ENCODE measurements around the gene PCP4L1. TPM values are rescaled to one million over a fixed set of nuclear protein-coding genes. Genes with fewer than 3 reads are reported as not detected.
A peak's percentile ranks its signal among the peaks of the same experiment; 100 is the strongest.

PCP4L1 gene
- total RNA-seq, 2 donors from 2014 or later, result 0.34 to 0.62 TPM

DNA sequence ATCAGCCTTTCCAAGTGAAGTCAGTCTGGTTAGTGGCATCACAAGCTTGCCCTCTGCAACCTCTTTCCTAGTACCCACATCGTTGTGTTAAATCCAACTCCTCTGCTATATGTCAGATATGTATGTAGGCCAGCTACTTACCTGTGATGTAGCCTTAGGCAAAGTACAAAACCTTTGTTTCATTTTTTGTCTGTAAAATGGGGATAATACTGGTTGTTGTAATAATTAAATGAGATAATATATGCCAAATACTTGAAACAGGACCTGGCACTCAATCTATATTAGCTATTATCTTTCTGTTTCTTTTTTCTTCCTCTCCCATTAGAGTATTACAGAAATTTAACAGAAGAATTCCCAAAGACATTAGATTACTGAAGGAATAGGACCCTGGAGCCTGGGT is 1.2 kb downstream of the PCP4L1 start:
- intact Hi-C loops (cut with DNase I), result no loop called here
- ATAC-seq (no peak), DNase-seq (no peak)

DNA sequence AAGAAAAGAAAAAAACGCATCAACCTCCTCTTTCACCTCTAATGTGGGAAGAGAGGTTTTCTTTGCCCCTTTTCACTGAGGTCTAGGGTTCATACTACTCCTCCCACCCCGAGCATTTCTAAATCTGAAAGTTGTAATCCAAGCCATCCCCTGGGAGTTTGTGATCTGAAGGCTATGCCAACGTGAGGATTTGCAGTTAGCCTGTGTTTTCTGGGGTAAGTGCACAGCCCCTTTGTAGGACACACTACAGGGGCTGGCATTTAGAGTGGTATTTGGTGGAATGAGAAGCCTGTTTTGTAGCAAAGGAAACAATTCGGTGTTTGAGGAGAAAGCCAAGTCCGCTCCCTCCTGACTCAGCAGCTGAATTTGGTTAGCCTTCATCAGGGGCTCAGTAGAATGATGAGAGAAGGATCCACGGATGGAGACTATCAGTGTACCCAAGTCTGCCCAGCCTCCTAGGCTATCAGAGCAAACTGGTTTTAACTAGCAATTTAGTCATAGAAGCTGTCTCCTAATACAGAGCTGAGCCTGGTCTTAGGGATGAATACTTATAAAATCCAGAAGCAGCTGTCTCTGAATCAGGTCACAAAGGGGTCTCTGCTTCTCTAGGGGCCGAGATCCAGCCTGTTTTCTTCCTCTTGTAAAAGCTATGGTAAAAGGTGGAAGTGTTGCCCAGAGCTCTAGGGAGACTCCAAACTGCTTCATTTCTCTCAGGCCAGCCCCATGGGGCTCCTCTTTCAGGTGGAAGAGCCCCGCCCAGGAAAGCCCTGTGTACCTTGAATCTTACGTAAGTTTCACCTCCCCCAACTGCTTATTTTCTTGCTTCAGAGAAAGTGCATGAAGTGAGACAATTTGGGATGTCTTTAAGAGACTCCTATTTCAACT is 2.1 kb downstream of the PCP4L1 start:
- no peak for DNase-seq
- no peak for ATAC-seq
- intact Hi-C loops (cut with DNase I), result no loop called here

DNA sequence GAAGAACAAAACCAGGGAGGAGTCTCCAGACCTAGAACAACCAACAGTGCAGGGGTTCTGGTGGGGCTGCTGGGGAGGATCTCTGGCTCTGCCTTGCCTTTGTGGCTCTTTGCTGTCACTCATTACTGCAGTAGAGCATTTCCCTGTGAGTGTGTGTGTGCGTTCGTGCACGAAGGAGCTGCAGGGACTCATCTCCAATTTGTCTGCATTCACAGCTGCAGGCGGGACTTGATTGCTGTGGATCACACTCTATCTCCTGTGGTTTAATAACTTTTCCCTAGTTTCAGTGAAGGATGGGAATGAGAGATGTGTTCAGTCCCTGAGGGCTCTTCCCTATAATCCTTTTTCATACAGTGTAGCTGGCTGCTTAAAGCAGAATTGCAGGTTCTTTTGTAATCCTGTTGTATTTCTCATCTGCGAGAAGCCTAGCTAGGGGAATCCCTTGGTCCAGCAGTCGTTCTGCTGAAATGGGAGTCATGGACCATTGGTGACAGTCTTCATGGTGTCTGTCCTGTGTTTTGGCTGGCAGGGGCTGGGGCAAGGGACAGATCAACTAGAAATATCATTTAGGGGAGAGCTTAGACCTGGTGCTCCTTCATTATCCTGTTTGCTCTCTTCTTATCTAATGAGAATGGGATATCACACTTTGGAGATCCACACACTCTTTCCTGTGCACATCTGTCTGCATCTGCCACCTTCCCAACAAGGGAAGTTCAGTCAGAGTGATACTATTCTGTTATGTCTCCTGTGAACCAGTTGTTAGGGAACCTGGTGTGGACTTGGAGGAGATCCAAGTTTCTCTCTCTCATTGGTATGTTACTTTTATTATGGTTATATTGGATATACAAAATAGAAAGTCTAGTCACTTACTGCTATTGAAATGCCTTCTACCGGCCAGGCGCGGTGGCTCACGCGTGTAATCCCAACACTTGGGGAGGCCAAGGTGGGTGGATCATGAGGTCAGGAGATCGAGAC is 3.0 kb downstream of the PCP4L1 start:
- DNase-seq (no peak), ATAC-seq (no peak)
- intact Hi-C loops (cut with DNase I), result no loop called here

DNA sequence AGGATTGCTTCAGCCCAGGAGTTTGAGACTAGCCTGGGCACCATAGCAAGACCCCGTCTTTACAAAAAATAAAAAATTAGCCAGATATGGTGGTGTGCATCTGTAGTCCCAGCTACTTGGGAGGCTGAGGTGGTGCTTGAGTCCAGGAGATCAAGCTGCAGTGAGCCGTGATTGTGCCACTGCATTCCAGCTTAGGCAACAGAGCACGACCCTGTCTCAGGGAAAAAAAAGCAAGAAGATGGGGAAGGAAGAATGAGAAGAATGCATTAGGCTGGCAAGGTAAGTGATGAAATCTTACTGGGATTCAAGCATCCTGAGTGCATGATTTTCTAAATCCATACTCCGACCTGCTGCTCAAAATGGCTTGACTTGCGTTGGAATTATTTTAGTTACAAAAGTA is 6.8 kb downstream of the PCP4L1 start:
- no peak for DNase-seq
- ATAC-seq, result no peak
- intact Hi-C loops (cut with DNase I), result no loop called here

DNA sequence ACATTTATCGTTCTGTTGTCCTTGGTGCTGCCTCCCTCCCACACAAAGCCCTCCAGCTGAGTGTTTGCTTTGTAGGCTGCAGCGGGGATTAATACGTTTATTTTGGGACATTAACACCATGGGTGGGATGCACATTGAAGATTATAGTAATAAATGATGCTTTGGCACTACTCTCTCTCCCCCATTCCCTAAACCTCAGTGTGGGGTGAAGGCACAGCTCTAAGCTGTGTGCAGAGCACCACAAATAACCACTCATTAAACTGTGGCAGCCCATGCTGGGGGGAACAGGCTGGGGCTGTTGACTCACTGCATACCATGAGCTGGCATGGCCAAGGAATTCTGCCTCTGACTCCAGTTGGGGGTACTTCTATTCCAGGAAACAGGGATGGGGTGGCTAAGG is 7.7 kb downstream of the PCP4L1 start:
- intact Hi-C loops (cut with DNase I), result no loop called here
- DNase-seq, result no peak
- ATAC-seq, result peak in 1 of 2 donors; percentile 32

DNA sequence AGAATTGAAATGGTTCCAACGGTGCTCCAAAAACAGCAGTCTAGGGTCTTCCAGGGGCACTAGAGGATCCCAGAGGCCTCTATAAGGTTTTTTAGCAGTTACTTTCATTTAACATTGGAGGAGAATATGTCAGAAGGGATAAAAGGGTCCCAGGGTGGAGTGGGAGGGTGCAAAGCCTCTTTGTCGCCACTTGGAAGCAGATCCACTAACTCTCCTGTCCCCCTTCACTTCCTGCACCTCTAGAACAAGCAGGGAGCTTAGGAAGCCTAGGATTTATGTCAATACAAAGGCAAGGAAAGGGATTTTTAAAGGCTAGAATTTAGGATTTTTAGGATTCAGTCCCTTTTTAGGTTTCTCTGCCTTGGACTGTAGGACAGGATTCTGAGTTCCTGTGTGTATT is 8.3 kb downstream of the PCP4L1 start:
- no peak for ATAC-seq
- intact Hi-C loops (cut with DNase I), result no loop called here
- DNase-seq, result no peak

DNA sequence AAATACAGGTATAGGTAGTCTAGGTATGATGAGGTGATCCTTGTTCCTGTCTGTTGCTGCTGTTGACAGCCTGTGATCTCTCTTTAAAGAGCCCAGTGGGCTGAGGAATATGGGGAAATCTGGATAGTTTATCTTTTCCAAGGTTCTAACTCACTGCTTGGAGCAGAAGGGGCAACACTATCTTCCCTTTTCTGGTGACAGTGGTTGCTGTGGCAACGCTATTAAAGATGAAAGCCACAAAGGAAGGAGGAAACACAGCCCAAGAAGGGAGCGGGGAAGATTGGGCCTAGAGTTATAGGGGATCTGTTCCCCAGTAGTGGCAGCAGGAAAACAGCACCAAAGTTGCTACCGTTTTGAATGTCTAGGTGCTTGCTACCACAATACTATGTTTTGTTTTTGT is 8.8 kb downstream of the PCP4L1 start:
- intact Hi-C loops (cut with DNase I), result no loop called here
- no peak for DNase-seq

DNA sequence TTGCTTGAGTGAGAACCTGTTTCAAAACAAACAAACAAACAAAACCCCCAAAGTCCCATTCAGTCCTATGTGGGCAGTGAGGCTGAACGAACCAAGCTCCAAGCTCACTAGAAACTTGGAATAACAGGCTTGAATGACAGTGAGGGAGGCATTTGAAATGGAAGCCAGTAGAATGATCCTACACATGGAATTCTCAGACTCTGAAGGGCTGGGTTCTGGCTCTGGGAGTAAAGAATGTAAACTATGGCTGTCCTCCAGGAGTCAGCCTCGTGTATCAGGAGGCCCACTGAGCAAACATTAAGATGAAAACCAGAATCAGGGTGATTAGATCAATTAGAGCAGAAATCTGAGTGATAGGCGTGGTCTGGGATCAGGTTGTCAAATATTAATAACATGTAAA is 14.9 kb downstream of the PCP4L1 start:
- intact Hi-C loops (cut with DNase I), result no loop called here
- DNase-seq, result no peak
- ATAC-seq, result no peak

More for the DNA sequence above, 8.8 kb downstream of the PCP4L1 start:
- no peak for ATAC-seq

DNA sequence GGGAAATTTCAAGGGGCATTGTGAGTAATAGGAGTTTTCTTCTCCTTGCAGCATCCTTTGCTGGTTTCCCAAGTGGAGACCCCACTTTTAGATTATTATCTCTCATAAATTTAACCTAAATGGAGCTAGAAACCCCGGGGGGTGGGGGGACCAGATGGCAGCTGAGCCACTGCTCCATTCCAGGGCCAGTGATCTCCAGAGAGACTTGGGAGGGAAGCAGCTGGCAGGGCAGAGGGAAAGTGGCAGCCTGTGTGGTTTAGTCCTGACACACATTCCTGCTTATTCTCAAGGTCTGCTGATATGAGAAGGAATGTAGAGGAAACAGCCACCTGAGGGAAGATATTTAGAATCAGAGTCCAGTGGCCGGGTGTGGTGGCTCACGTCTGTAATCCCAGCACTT is 16.3 kb downstream of the PCP4L1 start:
- intact Hi-C loops (cut with DNase I), result no loop called here
- no peak for DNase-seq
- no peak for ATAC-seq

DNA sequence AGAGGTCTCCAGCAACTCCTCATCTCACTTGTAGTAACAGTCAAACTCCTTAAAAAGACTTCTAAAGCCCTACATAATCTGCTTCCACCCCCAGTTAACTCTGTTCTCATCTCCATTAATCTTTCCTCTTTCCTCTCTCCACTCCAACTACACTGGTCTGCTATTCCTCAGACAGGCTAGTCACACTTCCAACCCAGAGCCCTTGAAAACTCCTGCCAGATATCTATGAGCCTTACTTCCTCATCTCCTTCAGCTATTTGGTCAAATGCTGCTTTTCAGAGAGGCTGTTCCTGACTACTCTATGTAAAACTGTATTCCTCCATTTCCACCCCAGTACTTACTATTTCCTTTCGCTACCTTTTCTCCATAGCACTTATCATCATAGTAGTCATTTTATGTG is 24.4 kb downstream of the PCP4L1 start:
- no peak for ATAC-seq
- intact Hi-C loops (cut with DNase I), result loop anchor here in 1 of 2 donors (10.0 kb wide), 1 partner anchor 48 kb away; the partner anchor contains the start of gene NR1I3
- DNase-seq, result no peak

DNA sequence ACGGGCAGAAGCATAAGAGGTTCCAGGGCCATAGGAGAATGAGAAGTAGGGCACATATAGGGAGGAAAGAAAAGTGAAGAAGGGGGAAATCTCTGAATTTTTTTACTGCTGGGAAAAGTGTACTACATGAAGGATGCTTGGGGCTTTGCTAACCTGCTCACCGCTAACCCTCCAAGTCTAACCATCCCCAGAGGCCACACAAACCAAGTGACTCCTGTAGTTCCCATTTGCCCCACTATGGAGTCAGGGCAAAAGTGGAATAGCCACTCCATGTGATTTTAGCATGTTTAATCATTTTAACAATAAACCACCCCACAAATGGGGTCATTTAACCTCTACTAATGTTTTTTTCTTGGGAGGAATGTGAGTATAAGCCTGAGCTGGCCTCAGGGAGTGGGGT is 26.6 kb downstream of the PCP4L1 start:
- DNase-seq, result no peak
- intact Hi-C loops (cut with DNase I), result loop anchor here in 1 of 2 donors (10.0 kb wide), 1 partner anchor 50 kb away; the partner anchor contains the start of gene NR1I3
- no peak for ATAC-seq

DNA sequence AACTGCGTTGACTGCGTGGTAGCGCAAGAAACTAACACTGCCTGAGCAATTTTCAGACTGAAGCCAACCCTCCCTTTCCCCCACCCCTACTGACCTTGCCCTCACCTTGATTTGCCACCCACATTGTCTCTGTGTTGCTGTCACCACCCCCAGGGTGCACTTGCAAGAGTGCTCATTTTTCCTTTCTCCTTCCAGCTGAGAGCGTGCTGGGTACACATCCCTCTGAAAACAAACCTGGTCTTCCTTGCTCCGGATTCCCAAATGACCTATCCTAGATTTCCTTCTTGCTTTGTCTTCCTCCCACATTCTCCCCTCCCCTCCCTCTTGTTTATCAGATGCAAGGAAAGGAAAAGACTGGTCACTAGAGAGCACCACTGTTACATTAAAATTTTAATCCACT is 27.0 kb downstream of the PCP4L1 start:
- intact Hi-C loops (cut with DNase I), result loop anchor here in 1 of 2 donors (10.0 kb wide), 1 partner anchor 51 kb away; the partner anchor contains the start of gene NR1I3
- no peak for DNase-seq
- no peak for ATAC-seq

DNA sequence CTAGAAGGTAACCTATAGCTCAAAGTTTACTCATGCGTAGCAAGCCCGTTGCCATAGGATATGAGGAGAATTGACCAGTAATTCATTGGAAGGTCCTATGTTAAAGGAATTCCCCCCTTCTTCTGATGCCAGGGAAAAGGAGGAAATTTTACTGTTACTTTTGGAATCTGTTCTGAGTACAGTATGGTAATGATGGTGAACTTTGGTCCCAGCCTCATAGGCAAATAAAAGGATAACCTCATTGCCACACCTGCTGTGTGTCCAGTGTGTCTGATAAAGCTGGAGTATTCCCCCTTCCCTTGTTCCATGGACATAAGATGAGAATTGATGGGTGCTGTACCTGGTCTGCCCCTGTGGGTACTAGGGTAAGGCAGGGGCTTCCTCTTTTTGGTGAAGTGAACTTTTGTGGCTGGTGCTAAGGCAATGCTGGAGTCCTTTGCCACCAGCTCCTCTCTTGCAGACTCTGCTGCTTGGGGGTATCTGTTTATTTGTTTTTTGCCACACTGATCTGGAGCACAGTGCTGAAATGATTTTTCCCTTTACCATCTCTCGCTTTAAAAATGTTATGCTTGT is 29.0 kb downstream of the PCP4L1 start:
- DNase-seq (no peak), ATAC-seq (no peak)
- intact Hi-C loops (cut with DNase I), result loop anchor here in 1 of 2 donors (10.0 kb wide), 1 partner anchor 53 kb away; the partner anchor contains the start of gene NR1I3

DNA sequence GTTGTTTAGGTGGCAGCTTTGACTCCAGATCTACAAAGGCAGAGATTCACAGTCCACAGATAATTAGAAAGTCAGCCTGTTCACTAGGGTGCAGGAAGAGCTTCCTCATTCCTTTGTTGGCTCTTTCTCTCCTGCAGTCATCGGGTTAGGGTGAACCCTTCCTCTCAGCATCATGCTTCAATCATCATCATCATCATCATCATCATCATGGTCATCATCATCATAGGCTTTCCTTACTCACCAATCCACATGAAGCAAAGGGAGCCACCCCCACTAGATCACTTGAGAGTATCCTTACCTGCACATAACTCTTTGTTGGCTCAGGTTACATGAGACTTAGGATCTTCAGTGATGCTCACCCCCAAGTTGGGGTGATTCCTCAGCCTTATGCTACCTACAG is 32.2 kb downstream of the PCP4L1 start:
- DNase-seq, result no peak
- ATAC-seq, result no peak
- intact Hi-C loops (cut with DNase I), result no loop called here

DNA sequence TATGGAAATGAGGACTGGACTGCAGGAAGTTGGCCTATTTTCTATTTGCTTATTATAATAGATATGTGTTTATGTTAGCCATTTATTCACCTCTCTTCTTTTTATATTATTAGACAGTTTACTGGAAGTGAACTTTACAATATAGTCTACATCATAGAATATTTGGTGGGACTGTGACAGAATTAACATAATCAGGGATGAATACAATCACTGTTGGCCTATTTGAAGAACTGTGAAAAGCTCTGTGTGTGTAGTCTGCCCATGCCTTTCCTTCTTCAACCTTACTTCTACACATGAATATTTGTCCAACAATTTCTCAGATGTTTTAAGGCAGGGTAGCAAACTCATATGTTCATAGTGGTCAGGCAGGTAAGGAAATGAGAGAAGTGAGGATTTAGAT is 38.9 kb downstream of the PCP4L1 start:
- DNase-seq (no peak), ATAC-seq (no peak)
- intact Hi-C loops (cut with DNase I), result no loop called here

DNA sequence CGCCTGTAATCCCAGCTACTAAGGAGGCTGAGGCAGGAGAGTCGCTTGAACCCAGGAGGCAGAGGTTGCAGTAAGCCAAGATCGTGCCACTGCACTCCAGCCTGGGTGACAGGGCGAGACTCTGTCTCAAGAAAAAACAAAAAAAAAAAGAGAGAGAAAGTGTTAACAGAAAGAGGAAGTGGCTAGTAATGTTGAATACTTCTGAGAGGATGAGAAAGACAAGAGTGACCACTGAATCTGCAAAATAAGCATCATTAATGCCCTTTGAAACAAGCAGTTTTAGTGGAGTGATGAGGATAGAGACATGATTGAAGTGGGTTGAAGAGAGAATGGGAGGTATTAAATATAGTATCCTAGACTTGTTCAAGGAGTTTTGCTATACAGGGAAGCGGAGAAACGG is 39.6 kb downstream of the PCP4L1 start:
- DNase-seq, result no peak
- intact Hi-C loops (cut with DNase I), result no loop called here
- ATAC-seq, result no peak

DNA sequence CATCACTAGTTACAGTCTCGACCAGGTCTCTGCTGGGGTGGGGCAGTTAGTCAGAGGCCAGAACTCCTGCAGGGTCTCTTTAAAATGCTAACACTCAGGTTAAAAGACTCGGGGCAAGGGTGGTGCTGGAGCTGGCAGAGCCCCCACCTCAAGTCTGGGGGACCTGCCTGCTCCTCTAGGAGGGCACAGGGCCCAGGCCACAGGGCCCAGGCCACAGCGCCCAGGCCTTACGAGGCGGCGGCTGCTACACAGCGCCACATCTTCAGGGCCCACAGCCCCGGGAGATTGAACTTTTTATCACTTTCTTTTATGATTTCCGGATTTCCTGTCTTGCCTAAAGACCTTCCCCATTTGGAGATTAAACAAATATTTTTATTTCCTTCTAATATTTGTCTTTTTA is 40.8 kb downstream of the PCP4L1 start:
- intact Hi-C loops (cut with DNase I), result no loop called here
- ATAC-seq (no peak), DNase-seq (no peak)

DNA sequence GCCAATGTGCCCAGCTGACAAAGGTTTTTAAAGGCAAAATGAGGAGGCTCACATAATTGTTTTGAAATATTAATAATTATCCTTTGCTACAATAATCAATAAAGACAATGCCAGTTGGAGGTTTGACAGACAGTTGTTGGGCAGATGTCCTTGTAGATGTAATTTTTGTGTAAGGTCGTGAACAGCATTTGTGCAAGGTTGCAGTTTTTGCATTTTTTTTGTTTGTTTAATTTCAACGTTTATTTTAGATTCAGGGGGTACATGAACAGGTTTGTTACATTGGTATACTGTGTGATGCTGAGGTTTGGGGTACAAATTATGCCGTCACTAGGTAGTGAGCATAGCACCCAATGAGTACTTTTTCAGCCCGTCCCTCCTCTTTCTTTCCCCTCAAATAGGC is 41.9 kb downstream of the PCP4L1 start:
- ATAC-seq (no peak), DNase-seq (no peak)
- intact Hi-C loops (cut with DNase I), result no loop called here
